VCaP (cell line): ENCODE data around the gene LTBR.
"Not testable (repeated sequence)": the region's sequence is repeated elsewhere in the genome, so short reads cannot be mapped to it uniquely, and the experiment has no call there.

Source experiments
- H3K27ac ChIP-seq: fragments of 450-650 bp; 2 replicates; pipeline ENCODE4 v1.5.1; 2017
- CTCF ChIP-seq: fragments of 450-650 bp; conservative IDR thresholded peaks from 2 replicates; pipeline ENCODE4 v1.5.1; 2017; ENCODE audit warnings: mild to moderate bottlenecking, moderate library complexity

LTBR gene

DNA sequence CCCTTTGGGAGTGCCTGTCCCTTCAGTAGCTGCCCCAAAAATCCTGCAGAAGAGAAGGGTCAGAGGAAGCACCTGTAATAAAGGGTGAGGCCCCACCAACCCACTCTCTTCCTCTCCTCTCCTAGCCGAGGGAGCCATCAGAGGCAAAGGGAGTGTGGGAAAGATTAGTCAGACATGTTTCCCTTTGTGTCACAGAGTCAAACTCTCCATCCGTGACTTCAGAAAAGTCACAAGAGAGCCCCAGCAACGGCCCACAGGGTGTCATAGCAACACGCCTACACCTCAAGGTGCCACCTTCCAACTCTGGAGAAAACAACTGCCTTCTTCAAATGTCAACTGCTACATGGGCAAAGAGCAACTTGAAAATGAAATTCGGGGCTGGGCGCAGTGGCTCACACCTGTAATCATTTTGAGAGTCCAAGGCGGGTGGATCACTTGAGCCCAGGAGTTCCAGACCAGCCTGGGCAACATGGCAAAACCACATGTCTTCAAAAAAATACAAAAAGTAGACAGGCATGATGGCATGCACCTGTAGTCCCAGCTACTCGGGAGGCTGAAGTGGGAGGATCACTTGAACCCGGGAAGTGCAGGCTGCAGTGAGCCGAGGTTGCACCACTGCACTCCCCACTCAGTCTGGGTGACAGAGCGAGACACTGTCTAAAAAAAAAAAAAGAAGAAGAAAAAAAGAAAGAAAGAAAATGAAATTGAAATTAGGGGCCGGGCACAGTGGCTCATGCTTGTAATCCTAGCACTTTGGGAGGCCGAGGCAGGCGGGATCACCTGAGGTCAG lies 43.1 kb downstream of the LTBR start:
- no peak overlapping the region for H3K27ac ChIP-seq
- no peak for TF ChIP-seq CTCF

GRCh38 chr12:6427796-6428195 lies 43.8 kb downstream of the LTBR start:
- not testable (repeated sequence) for H3K27ac ChIP-seq

DNA sequence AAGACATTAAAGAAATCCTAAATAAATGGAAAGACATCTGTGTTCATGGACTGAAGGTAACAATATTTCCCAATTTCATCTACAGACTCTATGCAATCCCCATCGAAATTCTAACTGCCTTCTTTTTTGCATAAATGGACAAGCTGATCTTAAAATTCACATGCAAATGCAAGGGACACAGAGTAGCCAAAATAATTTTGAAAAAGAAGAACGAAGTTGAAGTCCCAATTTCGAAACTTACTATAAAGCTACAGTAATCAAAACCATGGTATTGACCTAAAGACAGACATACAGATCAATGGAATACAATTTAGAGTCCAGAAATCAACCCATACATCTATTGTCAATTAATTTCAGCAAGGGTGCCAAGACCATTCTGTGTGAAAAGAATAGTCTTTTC lies 44.4 kb downstream of the LTBR start:
- no peak for TF ChIP-seq CTCF
- no peak overlapping the region for H3K27ac ChIP-seq

GRCh38 chr12:6430124-6430989 lies 46.4 kb downstream of the LTBR start:
- TF ChIP-seq CTCF = no peak
- H3K27ac ChIP-seq = peak overlapping the region; percentile 80

- no peak for TF ChIP-seq CTCF
- no peak overlapping the region for H3K27ac ChIP-seq
Measured at GRCh38 chr12:6432991-6433390, 49.0 kb downstream of the LTBR start.

- no peak for TF ChIP-seq CTCF
- H3K27ac ChIP-seq = no peak overlapping the region
Measured at GRCh38 chr12:6434205-6435140, 50.5 kb downstream of the LTBR start.

DNA sequence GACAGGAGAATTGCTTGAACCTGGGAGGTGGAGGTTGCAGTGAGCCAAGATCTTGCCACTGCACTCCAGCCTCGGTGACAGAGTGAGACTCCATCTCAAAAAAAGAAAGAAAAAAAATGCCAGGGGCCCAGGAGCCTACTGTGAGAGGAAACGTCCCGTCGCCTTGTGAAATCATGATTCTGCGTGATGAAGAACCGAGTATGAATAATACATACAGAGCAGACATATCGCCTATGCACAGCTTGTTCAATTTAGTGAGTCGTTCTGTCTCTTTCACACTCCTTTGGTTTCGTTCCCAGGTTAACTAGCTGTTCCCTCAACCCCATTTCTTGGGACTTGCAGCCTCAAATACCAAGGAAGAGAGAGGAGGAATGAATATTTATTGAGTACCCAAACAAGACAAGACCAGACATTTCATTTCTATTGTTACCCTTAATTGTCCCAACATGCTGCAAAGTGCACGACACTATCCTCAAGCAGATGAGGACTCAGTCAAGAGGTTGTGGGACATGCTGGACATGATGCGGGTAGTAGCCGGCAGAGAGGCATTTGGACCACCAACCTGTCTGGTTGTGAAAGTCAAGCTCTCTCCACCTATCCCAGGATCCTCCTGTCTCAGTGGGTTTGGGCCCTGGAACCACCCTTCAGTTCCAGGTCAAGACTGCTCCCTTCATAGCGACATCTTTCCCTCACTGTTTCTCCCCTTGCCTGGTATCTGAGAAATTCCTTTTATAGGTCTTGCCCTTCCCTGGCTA lies 52.2 kb downstream of the LTBR start:
- TF ChIP-seq CTCF = no peak

More for the DNA sequence above, 52.2 kb downstream of the LTBR start:
- H3K27ac ChIP-seq = no peak overlapping the region
